GM23338 (cell line): Measurements from ENCODE around the gene CIB4.

Experiments
- CREB1 ChIP-seq: fragments of 250-450 bp; sonication (Bioruptor Pico); IDR thresholded peaks from 2 replicates; pipeline ENCODE4 v1.5.0; 2020; ENCODE audit warnings: low read depth, mild to moderate bottlenecking, moderate library complexity
- TF ChIP-seq, protein P1 (sequence below), 2 experiments: fragments of 200-600 bp in 1 of 2; sonication (generic) in 1 of 2; conservative IDR thresholded peaks; 2 replicates each; pipeline versions ENCODE4 v1.5.1 to v1.6.1; 2016 to 2017; ENCODE audit warnings: antibody characterized with exemption in 2 of 2, low read depth in 2 of 2, mild to moderate bottlenecking in 2 of 2, moderate library complexity in 1 of 2

DNA sequence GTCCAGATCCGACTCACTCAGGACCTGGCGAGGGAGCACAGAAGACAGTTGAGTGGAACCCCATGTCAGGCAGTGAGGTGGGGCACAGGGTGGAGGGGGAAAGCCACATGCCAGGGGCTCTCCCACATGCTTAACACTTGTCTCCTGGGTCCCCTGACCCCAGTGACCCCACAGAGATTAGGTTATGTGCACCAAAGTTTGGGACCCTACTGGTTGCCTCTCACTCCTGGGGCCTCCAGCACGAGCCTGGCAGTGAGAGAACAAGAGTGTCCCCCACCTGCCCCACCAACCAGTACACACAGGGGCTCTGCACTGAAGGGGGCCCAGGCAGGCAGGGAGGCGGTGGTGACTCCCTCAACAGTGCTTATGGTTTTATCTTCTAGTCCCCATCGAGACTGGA is 58.3 kb downstream of the CIB4 start:
- TF ChIP-seq CREB1 (CRISPR knock-in tag), result no peak
- TF ChIP-seq, protein P1, sequence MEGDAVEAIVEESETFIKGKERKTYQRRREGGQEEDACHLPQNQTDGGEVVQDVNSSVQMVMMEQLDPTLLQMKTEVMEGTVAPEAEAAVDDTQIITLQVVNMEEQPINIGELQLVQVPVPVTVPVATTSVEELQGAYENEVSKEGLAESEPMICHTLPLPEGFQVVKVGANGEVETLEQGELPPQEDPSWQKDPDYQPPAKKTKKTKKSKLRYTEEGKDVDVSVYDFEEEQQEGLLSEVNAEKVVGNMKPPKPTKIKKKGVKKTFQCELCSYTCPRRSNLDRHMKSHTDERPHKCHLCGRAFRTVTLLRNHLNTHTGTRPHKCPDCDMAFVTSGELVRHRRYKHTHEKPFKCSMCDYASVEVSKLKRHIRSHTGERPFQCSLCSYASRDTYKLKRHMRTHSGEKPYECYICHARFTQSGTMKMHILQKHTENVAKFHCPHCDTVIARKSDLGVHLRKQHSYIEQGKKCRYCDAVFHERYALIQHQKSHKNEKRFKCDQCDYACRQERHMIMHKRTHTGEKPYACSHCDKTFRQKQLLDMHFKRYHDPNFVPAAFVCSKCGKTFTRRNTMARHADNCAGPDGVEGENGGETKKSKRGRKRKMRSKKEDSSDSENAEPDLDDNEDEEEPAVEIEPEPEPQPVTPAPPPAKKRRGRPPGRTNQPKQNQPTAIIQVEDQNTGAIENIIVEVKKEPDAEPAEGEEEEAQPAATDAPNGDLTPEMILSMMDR (conservative IDR thresholded peaks at IDR 0.05; ENCODE audit: low read depth in 2 of 2), result no peak
